ENCODE results near the gene CAMK1G.

CAMK1G gene

DNA sequence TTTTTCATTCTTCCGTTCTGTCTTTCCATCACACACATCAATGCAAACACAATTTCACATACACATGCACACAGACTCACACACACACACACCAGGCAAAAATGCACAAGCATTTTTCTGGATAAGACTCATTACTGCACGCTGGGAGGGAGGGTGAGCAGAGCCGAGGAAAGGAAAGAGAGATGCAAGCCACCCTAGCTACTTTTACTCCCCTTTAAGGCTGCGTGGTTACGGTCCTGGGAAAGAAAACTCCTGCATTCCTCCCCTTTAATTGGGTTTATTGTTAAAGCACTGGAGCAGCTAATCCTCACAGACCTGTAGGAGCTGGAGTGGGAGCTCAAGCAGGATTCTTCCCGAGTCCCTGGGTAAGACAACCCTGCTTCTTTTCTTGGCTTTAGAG is at the start of gene CAMK1G:
Gene CAMK1G, plus strand, starts transcription at position 307 of the 400 bp plus-strand sequence. CDS start 11,270 bp downstream, outside the sequence.
- no peak within 1 kb of the TSS for H3K4me3 ChIP-seq (replicated peaks; ENCODE audit: low read depth, low read length)
- TF ChIP-seq, protein P1, sequence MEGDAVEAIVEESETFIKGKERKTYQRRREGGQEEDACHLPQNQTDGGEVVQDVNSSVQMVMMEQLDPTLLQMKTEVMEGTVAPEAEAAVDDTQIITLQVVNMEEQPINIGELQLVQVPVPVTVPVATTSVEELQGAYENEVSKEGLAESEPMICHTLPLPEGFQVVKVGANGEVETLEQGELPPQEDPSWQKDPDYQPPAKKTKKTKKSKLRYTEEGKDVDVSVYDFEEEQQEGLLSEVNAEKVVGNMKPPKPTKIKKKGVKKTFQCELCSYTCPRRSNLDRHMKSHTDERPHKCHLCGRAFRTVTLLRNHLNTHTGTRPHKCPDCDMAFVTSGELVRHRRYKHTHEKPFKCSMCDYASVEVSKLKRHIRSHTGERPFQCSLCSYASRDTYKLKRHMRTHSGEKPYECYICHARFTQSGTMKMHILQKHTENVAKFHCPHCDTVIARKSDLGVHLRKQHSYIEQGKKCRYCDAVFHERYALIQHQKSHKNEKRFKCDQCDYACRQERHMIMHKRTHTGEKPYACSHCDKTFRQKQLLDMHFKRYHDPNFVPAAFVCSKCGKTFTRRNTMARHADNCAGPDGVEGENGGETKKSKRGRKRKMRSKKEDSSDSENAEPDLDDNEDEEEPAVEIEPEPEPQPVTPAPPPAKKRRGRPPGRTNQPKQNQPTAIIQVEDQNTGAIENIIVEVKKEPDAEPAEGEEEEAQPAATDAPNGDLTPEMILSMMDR (IDR thresholded peaks at IDR 0.05; ENCODE audit: insufficient read depth, low read length, poor library complexity, severe bottlenecking), result no peak
- DNase-seq (ENCODE audit: extremely low read depth, insufficient read length), result no peak
- no peaks in the 10 kb centered on the region for H3K36me3 ChIP-seq (ENCODE audit: control insufficient read depth, insufficient read depth, low read length)
- peaks cover 2% of the 10 kb centered on the region for H3K27me3 ChIP-seq (replicated peaks; ENCODE audit: control insufficient read depth, insufficient read depth, low read length)

DNA sequence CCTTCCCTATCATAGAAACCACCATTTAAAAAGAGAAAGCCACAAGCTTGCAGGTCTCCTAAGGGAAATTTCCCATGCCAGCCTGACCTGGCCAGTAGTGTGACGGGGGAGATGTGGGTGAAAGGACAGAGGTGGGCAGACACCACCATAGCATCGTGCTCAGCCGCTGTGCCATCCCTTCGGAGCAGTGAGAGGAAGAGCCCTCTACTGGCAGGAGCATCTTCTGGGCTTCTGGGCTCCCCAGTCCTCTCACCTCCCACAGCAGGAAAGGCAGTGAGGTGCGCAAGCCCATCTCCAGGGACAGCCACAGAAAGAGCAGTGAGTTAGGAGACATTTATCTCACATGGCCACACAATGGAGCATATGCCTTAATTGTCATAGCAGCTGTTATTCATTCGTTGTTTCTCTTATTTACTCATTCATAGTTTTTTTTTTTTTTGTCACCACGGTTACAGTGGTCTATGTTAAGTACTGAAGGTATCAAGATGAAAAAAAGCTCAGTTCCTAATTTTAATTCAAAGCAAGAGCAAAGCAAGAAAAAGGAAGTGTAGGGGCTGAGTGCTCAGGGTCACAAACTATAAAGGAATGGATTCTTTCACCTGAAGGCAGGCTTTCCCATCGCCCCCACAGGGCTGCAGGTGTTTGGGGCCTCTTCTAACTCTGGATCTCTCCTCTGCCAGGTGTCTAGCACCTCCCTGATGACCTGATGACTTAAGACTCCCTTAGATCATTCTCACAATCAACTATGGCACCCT is 48.8 kb upstream of the CAMK1G start:
- TF ChIP-seq, protein P1 (IDR thresholded peaks at IDR 0.05; ENCODE audit: insufficient read depth, low read length, poor library complexity, severe bottlenecking), result peak; percentile 35
- no peak for DNase-seq (ENCODE audit: extremely low read depth, insufficient read length)
- H3K36me3 ChIP-seq (ENCODE audit: control insufficient read depth, insufficient read depth, low read length), result no peaks in the 10 kb centered on the region
- no peak overlapping the region for H3K4me3 ChIP-seq (replicated peaks; ENCODE audit: low read depth, low read length)
- peaks cover 1% of the 10 kb centered on the region for H3K27me3 ChIP-seq (replicated peaks; ENCODE audit: control insufficient read depth, insufficient read depth, low read length)

DNA sequence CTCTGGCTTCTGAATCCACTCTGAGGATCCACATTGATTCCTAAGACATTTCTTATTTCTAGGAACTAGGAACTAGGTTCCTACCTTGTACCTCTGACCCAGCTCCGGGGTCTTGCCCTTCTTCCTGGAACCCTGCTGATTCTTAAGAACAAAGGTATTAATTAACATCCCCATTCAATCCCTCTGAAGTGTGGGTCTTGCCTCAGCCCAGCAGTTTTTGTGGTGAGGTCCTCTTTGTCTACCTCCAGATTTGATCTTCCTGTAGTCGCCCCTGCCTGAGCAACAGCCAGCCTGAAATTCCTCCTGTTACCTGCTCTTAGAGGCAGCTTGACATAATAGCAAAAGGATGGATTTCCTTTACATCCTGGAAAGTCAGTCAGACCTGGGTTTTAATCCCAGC is 46.7 kb upstream of the CAMK1G start:
- no peak for DNase-seq (ENCODE audit: extremely low read depth, insufficient read length)
- Histone ChIP-seq H3K27me3 (replicated peaks; ENCODE audit: control insufficient read depth, insufficient read depth, low read length) (peaks cover 1% of the 10 kb centered on the region), H3K36me3 (ENCODE audit: control insufficient read depth, insufficient read depth, low read length) (no peaks in the 10 kb centered on the region), H3K4me3 (replicated peaks; ENCODE audit: low read depth, low read length) (no peak overlapping the region)
- TF ChIP-seq, protein P1 (IDR thresholded peaks at IDR 0.05; ENCODE audit: insufficient read depth, low read length, poor library complexity, severe bottlenecking), result no peak

GRCh38 chr1:209537336-209538114 is 46.0 kb upstream of the CAMK1G start:
- DNase-seq (ENCODE audit: extremely low read depth, insufficient read length), result no peak
- no peaks in the 10 kb centered on the region for H3K36me3 ChIP-seq (ENCODE audit: control insufficient read depth, insufficient read depth, low read length)
- no peak overlapping the region for H3K4me3 ChIP-seq (replicated peaks; ENCODE audit: low read depth, low read length)
- TF ChIP-seq, protein P1 (IDR thresholded peaks at IDR 0.05; ENCODE audit: insufficient read depth, low read length, poor library complexity, severe bottlenecking), result no peak
- peaks cover 1% of the 10 kb centered on the region for H3K27me3 ChIP-seq (replicated peaks; ENCODE audit: control insufficient read depth, insufficient read depth, low read length)

- H3K4me3 ChIP-seq (replicated peaks; ENCODE audit: low read depth, low read length), result no peak overlapping the region
- DNase-seq (ENCODE audit: extremely low read depth, insufficient read length), result no peak
- H3K36me3 ChIP-seq (ENCODE audit: control insufficient read depth, insufficient read depth, low read length), result no peaks in the 10 kb centered on the region
- H3K27me3 ChIP-seq (replicated peaks; ENCODE audit: control insufficient read depth, insufficient read depth, low read length), result no peaks in the 10 kb centered on the region; the same call in 1 of the 2 replicates
- TF ChIP-seq, protein P1 (IDR thresholded peaks at IDR 0.05; ENCODE audit: insufficient read depth, low read length, poor library complexity, severe bottlenecking), result no peak
These were observed 43.9 kb upstream of the CAMK1G start for GRCh38 chr1:209539576-209539975.

Data from GM06990 (cell line).